GM06990 (cell line): ENCODE results near the gene PANK4.

Experiments
- DNase-seq: peaks from one replicate; pipeline ENCODE4 v3.0.0-alpha.2; 2011; ENCODE audit not compliant: insufficient read length; ENCODE audit errors: extremely low read depth
- H3K27me3 ChIP-seq: replicated peaks from 2 replicates; pipeline ENCODE4 v1.6.0; 2011; ENCODE audit warnings: low read length; ENCODE audit not compliant: control insufficient read depth, insufficient read depth
- H3K36me3 ChIP-seq: 2 replicates; pipeline ENCODE4 v1.5.1; 2011; ENCODE audit warnings: low read length; ENCODE audit not compliant: control insufficient read depth, insufficient read depth
- H3K4me3 ChIP-seq: replicated peaks from 2 replicates; pipeline ENCODE4 v1.5.1; 2011; ENCODE audit warnings: low read depth, mild to moderate bottlenecking, control low read depth, low read length
- CTCF ChIP-seq: IDR thresholded peaks from 2 replicates; pipeline ENCODE4 v1.5.1; 2011; ENCODE audit warnings: low read length, control low read depth, mild to moderate bottlenecking, inconsistent platforms; ENCODE audit not compliant: insufficient read depth, poor library complexity, severe bottlenecking

Gene PANK4

GRCh38 chr1:2469103-2469940, 57.1 kb downstream of the PANK4 start:
- Histone ChIP-seq H3K36me3 (no peaks in the 10 kb centered on the region), H3K27me3 (no peaks in the 10 kb centered on the region; the same call in 1 of the 2 replicates), H3K4me3 (no peak overlapping the region)
- DNase-seq, result no peak
- no peak for TF ChIP-seq CTCF

- peaks cover 1% of the 10 kb centered on the region; the same call in 1 of the 2 replicates for H3K27me3 ChIP-seq
- DNase-seq, result no peak
- no peak for TF ChIP-seq CTCF
- no peaks in the 10 kb centered on the region for H3K36me3 ChIP-seq
- no peak overlapping the region for H3K4me3 ChIP-seq
These were observed 57.9 kb downstream of the PANK4 start for GRCh38 chr1:2468540-2468939.

GRCh38 chr1:2468041-2468472, 58.3 kb downstream of the PANK4 start:
- no peak for TF ChIP-seq CTCF
- no peak overlapping the region for H3K4me3 ChIP-seq
- no peak for DNase-seq

GRCh38 chr1:2466958-2467554, 59.3 kb downstream of the PANK4 start:
- no peaks in the 10 kb centered on the region for H3K36me3 ChIP-seq
- TF ChIP-seq CTCF, result no peak
- peak; percentile 25 for DNase-seq
- no peak overlapping the region for H3K4me3 ChIP-seq
- peaks cover 1% of the 10 kb centered on the region; the same call in 1 of the 2 replicates for H3K27me3 ChIP-seq

More at GRCh38 chr1:2468041-2468472, 58.3 kb downstream of the PANK4 start:
- no peaks in the 10 kb centered on the region for H3K36me3 ChIP-seq
- peaks cover 1% of the 10 kb centered on the region; the same call in 1 of the 2 replicates for H3K27me3 ChIP-seq

GRCh38 chr1:2466270-2466665, 60.1 kb downstream of the PANK4 start:
- H3K27me3 ChIP-seq, result peaks cover 1% of the 10 kb centered on the region; the same call in 1 of the 2 replicates
- DNase-seq, result no peak
- no peaks in the 10 kb centered on the region for H3K36me3 ChIP-seq
- TF ChIP-seq CTCF, result no peak
- no peak overlapping the region for H3K4me3 ChIP-seq
